ENCODE results near the gene WNT4.

DNA sequence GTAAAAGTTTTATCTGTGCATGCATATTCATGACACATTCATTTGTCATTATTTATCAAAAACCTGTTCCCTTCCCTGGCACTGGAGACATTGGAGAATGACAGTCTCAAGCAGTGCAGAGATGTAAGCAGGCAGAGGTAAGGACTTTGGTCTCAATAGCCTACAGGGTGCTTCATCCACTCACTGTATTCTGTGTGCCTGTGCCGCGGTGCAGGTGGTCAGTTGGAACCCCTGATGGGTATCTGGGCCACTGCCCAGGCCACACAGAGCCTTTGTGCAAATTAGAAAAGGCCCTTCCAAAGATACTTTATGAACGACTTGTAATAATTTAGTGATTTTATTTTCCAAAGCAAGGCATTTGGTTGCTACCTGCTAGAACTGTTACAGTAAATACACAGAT lies 46.4 kb downstream of the WNT4 start:
- TF ChIP-seq EZH2 (IDR thresholded peaks at IDR 0.05; ENCODE audit: borderline replicate concordance, low read length) (no peak), CTCF (conservative IDR thresholded peaks at IDR 0.05 in 1 of 2, IDR thresholded peaks at IDR 0.05 in 1 of 2; ENCODE audit: extremely low read depth in 1 of 2, insufficient read depth in 1 of 2, low read depth in 1 of 2, low read length in 2 of 2) (no peak)
